Muscle layer of colon (tissue), 2 donors: ENCODE results near the gene PLXNB3.
A peak's percentile ranks its signal among the peaks of the same experiment; 100 is the strongest.
"Not testable (repeated sequence)": the region's sequence is repeated elsewhere in the genome, so short reads cannot be mapped to it uniquely, and the experiment has no call there.

ENCODE experiments used
- H3K27ac ChIP-seq: one replicate; pipeline ENCODE4 v1.7.0; 2013; ENCODE audit warnings: low read depth, mild to moderate bottlenecking, low read length, moderate library complexity
- H3K27me3 ChIP-seq, 2 donors: one replicate each; pipeline ENCODE4 v1.7.0; 2013; ENCODE audit warnings: low read length in 2 of 2, mild to moderate bottlenecking in 2 of 2; ENCODE audit not compliant: insufficient read depth in 2 of 2, control insufficient read depth in 1 of 2
- H3K36me3 ChIP-seq: one replicate; pipeline ENCODE4 v1.7.0; 2013; ENCODE audit warnings: mild to moderate bottlenecking, low read length; ENCODE audit not compliant: insufficient read depth
- H3K4me1 ChIP-seq: one replicate; pipeline ENCODE4 v1.7.0; 2013; ENCODE audit warnings: mild to moderate bottlenecking, low read length; ENCODE audit not compliant: insufficient read depth
- H3K4me3 ChIP-seq, 2 donors: one replicate each; pipeline ENCODE4 v1.7.0; 2013; ENCODE audit warnings: low read length in 2 of 2, low read depth in 1 of 2, mild to moderate bottlenecking in 1 of 2, moderate library complexity in 1 of 2
- H3K9ac ChIP-seq: one replicate; pipeline ENCODE4 v1.7.0; 2013; ENCODE audit warnings: low read length
- H3K9me3 ChIP-seq: one replicate; pipeline ENCODE4 v1.7.0; 2013; ENCODE audit warnings: mild to moderate bottlenecking, low read length
- donor health status: abdominal sarcoma.
- donor health status: Adenocarcinoma of cecum.

Gene PLXNB3

GRCh38 chrX:153744210-153745066, 19.6 kb upstream of the PLXNB3 start:
- Histone ChIP-seq H3K4me3 (no peak overlapping the region), H3K9me3 (no peaks in the 10 kb centered on the region), H3K27me3 (peaks cover 0 to 7% of the 10 kb centered on the region in 2 donors), H3K36me3 (no peaks in the 10 kb centered on the region), H3K27ac (peak overlapping the region; percentile 24), H3K4me1 (no peaks in the 10 kb centered on the region), H3K9ac (no peak overlapping the region)

DNA sequence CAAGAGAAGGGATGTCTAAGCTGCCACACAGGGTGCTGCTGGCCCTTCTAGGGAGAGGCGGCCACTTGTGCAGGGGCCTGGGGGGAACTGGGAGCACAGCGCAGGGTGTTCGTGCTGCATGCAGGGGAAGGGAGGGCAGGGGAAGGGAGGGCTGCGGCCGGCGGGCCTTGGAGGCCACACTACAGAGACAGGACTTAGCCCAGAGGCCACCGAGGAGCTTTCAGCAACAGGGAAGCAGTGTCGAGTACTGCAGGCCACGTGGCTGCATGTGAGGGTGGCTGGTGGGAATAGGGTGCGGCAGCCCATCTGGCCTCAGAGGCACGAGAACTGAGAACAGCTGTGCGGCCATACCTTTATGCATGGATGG, 19.0 kb upstream of the PLXNB3 start:
- H3K4me1 ChIP-seq, H3K9me3 ChIP-seq, H3K4me3 ChIP-seq, H3K27ac ChIP-seq, H3K27me3 ChIP-seq, H3K36me3 ChIP-seq, H3K9ac ChIP-seq: not testable (repeated sequence)

DNA sequence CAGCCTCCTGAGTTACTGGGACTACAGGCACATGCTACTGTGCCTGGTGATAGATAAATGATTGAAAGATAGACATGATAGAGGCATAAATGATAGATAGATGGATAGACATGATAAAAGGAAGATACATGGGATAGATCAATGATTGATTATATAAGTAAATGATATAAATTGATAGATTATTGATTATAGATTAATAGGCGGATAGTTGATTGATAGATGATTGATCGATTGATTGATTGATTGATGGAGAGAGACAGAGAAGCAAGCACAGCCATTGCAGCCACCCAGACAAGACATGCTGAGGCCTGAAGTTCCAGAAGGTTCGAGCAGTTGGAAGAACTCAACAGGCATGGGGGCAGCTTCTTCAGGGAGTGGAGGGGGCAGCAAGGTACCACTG, 17.7 kb upstream of the PLXNB3 start:
- no peaks in the 10 kb centered on the region for H3K36me3 ChIP-seq
- no peak overlapping the region for H3K27ac ChIP-seq
- H3K27me3 ChIP-seq: peaks cover 0 to 7% of the 10 kb centered on the region in 2 donors
- no peak overlapping the region for H3K4me3 ChIP-seq
- H3K4me1 ChIP-seq: no peaks in the 10 kb centered on the region
- H3K9me3 ChIP-seq: no peaks in the 10 kb centered on the region
- H3K9ac ChIP-seq: no peak overlapping the region

DNA sequence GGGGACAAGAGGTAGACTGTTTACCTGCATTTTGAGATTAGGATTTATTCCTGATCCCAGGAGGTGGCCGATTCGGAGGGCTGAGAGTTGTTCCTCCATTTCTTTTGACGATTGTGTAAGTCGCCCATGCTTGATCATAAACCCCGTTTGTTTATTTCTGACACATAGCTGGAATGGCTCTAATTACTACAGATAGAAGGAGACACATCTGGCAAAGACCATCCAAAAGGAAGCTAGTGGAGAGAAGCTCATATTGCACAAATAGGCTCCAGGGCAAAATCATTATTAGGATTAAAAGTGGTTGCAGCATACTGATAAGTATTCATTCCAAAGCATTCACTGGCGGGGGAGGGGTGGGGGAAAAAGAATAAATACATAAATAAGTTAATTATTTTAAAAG, 17.1 kb upstream of the PLXNB3 start:
- not testable (repeated sequence) for H3K36me3 ChIP-seq, H3K9ac ChIP-seq, H3K27me3 ChIP-seq, H3K9me3 ChIP-seq, H3K4me1 ChIP-seq, H3K4me3 ChIP-seq, H3K27ac ChIP-seq

DNA sequence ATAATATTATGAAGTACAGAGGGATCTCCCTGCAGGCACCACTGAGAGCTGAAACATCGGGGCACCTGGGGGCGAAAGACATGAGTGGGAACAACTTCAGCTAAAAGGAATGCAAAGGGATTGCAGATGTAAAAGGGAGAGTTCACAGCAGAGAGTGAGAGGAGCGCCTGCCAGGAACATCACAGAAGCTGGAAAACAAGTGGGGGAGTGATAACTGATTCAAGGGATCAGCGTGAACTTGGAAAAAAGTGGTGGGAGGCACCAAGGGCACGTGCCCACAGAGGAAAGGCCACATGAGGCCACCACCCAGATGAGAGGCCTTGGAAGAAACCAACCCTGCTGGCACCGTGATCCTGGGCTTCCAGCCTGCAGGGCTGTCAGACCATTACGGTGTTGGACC, 15.0 kb upstream of the PLXNB3 start:
- not testable (repeated sequence) for H3K4me3 ChIP-seq, H3K9me3 ChIP-seq, H3K36me3 ChIP-seq, H3K27ac ChIP-seq, H3K9ac ChIP-seq, H3K27me3 ChIP-seq, H3K4me1 ChIP-seq

- Histone ChIP-seq H3K4me1 (no peaks in the 10 kb centered on the region), H3K9me3 (no peaks in the 10 kb centered on the region), H3K4me3 (no peak overlapping the region), H3K36me3 (no peaks in the 10 kb centered on the region), H3K9ac (no peak overlapping the region), H3K27ac (no peak overlapping the region), H3K27me3 (no peaks in the 10 kb centered on the region)
Observed at GRCh38 chrX:153750127-153750774, 13.8 kb upstream of the PLXNB3 start.

DNA sequence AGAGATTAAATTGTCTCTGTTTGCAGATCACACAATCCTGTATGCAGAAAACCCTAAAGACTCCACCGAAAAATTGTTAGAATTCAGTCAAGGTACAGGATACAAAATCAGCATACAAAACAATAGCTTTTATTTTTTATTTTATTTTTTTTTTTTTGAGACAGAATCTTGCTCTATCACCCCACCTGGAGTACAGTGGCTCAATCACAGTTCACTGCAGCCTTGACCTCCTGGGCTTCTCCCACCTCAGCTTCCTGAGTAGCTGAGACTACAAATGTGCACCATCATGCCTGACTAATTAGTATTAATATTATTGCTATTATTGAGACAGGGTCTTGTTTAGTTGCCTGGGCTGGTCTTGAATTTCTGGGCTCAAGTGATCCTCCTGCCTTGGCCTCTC, 8.9 kb upstream of the PLXNB3 start:
- H3K4me3 ChIP-seq: no peak overlapping the region
- H3K27me3 ChIP-seq: no peaks in the 10 kb centered on the region

DNA sequence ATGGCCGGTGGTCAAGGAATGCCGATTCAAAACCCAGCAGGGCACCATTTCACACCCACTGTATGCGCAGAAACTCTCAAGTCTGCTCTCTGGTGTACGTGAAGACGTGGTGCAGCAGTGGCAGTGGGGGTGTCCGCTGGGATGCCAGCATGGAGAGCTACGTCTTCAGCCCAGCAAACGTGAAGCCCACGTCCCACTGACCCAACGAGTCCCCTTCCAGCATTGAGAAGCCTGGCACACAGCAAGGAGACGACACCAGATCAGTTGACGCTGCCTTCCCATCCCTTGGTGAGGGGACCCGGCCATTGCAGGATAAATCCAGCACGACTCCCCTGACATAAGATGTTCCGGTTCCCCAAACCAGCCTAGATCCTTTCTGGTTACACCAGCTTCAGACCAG, 2.2 kb upstream of the PLXNB3 start:
- H3K27me3 ChIP-seq: peaks cover 0 to 4% of the 10 kb centered on the region in 2 donors
- no peaks in the 10 kb centered on the region for H3K36me3 ChIP-seq
- no peak overlapping the region for H3K4me3 ChIP-seq
- no peaks in the 10 kb centered on the region for H3K4me1 ChIP-seq
- H3K9ac ChIP-seq: no peak overlapping the region
- no peak overlapping the region for H3K27ac ChIP-seq
- no peaks in the 10 kb centered on the region for H3K9me3 ChIP-seq

More for the DNA sequence above, 8.9 kb upstream of the PLXNB3 start:
- Histone ChIP-seq H3K27ac (no peak overlapping the region), H3K4me1 (no peaks in the 10 kb centered on the region), H3K9me3 (no peaks in the 10 kb centered on the region), H3K36me3 (no peaks in the 10 kb centered on the region), H3K9ac (no peak overlapping the region)

GRCh38 chrX:153762626-153763173, 1.3 kb upstream of the PLXNB3 start:
- Histone ChIP-seq H3K9me3 (no peaks in the 10 kb centered on the region), H3K4me3 (no peak overlapping the region), H3K27ac (no peak overlapping the region), H3K4me1 (no peaks in the 10 kb centered on the region), H3K27me3 (peaks cover 0 to 4% of the 10 kb centered on the region in 2 donors), H3K9ac (no peak overlapping the region), H3K36me3 (no peaks in the 10 kb centered on the region)

- H3K27me3 ChIP-seq: peaks cover 0 to 4% of the 10 kb centered on the region in 2 donors
- no peaks in the 10 kb centered on the region for H3K9me3 ChIP-seq
- no peak overlapping the region for H3K4me3 ChIP-seq
- no peaks in the 10 kb centered on the region for H3K4me1 ChIP-seq
- H3K36me3 ChIP-seq: peaks cover 5% of the 10 kb centered on the region
- H3K27ac ChIP-seq: no peak overlapping the region
- H3K9ac ChIP-seq: no peak overlapping the region
Observed at GRCh38 chrX:153763298-153763932, 634 bp upstream of the PLXNB3 start.

DNA sequence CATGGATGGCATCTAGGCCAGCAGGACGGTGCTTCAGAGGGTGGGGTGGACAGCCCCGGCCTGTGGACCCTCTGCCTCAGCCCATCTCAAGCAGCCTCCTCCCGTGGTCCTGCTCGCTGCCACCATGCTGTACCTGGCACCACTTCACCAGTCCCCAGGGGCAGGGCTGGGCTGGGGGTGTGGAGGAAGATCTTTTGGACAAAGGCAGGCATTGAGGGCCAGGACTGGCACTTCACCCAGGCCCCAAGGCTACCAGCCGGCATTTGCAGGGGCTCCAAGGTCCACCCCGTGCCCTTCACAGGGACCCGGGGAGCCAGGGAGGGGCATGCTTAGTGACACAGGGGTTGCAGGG, 713 bp downstream of the PLXNB3 start:
- peak overlapping the region; percentile 49 for H3K9ac ChIP-seq
- peaks cover 0 to 11% of the 10 kb centered on the region in 2 donors for H3K27me3 ChIP-seq
- H3K27ac ChIP-seq: peak overlapping the region; percentile 16
- no peaks in the 10 kb centered on the region for H3K9me3 ChIP-seq
- H3K4me1 ChIP-seq: no peaks in the 10 kb centered on the region
- H3K4me3 ChIP-seq: peak overlapping the region; percentile 41 to 56
- peaks cover 7% of the 10 kb centered on the region for H3K36me3 ChIP-seq
